ENCODE results near the gene LRRC47.
A peak's percentile ranks its signal among the peaks of the same experiment; 100 is the strongest.
"Not testable (repeated sequence)": the region's sequence is repeated elsewhere in the genome, so short reads cannot be mapped to it uniquely, and the experiment has no call there.

LRRC47 gene

DNA sequence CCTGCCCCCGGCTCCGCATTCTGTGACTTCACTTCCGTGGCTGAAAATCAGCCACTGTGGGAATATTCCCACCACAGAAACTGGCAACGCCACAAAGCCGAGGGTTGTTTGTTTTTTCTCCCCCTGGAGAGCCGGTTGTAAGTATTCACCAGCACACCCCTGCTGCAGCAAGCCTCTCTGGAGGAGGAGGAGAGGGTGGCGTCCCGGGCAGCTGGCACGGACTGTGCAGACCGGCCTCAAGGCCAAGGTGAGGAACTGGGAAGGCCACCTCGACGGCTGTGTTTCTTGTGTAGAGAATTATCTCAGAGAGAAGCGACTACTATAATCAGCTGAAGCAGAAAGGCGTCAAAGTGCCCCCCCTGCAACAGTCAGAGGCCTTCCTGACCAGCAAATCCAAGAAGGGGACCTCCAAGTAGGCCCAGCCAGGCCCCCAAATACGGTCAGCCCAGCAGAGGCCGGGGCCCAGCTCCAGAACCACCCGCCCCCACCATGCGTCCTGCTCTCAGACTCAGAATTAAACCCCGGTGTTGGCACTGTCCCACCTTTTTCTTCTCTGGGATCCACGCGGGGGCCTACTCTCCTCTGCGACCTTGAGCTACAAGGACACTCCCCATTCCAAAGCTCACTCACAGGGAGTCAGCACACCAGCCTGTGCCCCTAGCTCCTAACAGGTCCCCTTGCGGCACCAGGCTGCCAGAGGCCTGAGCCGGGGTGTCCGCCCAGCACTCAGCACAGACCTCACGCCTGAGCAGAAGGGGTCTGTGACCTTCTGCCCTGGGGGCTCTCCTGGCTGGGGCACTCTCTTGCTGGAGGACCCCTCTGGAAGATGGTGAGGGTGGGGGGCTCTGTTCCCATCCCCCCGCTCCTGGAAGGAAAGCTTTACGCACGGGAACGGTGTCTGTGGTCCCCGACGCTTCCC lies 24.9 kb downstream of the LRRC47 start:
- no peak for DNase-seq

DNA sequence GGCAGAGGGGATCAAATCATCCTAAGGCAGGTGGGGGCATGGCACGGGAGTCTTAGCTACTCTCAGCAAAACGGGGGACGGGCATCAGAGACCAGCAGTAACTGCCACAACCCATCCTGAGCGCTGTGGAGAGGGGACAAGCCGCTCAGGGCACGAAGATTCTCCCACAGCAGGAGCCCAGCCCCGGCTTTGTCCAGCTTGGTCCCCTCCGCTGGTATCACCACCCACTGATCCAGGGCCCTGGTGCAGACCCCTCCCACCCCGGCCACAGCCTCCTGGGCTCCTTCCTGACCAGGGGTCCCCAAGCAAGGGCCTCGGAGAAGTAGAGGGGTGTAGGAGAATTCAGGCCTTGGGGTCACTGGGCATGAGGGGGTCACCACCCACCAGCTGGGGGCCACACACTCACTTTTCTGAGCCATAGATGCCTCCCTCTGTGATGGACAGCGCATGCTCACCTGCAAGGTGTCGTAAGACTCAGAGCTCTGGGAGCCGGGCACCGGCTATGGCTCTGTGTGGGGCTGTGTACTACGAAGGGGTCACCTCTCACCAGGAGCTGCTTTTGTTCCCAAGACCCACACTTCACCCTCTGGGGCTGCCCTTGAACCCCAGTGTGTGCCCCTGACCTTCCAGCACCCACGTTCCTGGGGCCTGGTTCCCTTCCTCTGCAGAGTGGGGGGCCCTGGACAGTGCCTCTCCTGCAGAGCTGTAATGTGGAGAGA lies 26.1 kb downstream of the LRRC47 start:
- DNase-seq, result no peak

DNA sequence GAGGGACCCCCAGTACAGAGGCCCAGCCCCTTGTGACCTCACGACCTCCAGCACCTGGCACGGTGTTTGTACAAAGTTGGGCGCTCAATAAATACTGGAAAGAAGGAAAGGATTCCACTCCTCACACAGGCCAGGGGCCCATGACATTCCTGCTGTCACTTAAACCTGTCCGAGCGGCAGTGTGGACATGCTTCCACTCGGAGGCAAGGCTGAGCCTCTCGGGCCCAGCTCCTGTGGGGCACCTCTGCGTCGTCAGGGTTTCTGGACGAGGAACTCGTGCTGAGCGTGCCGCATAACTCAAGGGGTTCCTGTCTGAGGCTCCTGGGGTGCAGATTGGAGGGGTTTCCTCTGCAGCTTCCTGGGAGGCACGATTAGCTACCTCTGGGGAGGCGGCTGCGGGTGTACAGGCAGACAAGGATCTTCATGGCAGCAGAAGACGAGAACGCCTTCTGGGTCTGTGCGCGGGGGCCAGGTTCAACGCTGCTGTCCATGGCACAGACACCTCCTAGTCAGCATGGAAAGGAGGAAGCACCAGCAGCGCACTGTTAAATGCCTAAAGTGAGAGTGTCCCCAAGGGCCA lies 27.4 kb downstream of the LRRC47 start:
- no peak for DNase-seq

DNA sequence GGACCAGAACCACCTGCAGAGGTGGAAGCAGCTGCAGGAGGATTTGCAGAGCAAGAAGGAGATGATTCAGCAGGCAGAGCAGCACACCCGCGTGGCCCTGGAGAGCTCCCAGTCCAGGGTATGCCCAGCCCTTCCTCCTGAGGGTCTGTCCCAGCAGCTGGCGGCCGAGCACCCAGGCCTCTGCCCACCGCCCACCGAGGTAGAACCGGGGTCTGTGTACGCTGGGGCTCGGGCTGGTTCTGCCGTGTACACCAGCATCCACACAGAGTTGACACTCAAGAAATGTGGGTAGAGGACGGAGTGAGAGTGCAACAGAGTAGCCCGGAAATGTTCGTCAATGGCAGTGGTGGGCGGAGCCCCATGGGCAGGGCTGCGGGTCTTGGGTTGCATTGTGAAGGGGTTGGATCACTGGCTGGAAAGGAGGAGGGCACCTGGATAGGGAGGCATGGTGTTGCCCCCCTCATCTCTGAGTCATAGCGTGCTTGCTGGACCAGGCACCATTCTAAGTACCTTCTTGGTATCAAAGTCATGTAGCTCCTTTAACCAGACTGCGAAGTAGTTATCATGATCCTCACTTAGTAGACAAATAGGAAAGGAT lies 28.9 kb downstream of the LRRC47 start:
- no peak for DNase-seq

DNA sequence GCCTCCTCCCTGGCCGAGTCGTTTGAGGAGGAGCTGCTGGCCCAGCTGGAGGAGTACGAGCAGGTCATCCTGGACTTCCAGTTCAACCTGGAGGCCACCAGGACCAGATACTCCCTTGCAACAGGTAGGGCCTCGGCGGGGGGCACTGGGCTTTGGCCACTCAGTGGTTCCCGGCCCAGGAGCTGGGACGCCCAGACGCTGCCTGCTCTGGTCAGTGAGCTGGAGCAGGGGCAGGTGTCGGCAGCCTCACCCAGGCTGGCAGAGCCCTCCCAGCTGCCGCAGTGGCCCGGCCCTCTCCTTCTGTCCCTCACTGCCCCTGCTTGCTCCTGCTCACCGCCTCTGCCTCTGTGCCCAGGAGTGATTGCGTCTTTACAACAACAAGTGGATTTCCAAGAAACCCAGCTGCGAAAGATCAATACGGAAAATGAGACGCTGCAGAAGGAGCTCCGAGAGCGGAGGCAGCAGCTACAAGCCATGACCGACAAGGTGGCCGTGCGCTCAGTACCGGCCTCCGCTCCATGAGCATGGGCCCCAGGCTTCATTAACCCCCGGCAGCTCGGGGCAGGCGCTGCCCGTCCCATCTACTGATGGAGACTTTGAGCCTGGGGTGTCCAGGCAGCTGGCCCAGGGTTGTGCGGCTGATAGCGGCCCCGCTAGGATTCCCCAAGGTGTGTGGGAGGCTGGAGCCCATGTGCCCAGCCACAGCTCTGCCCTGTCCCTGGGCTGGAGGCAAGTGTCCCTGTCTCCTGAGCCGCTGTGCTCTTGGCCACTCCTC lies 32.8 kb downstream of the LRRC47 start:
- no peak for DNase-seq

DNA sequence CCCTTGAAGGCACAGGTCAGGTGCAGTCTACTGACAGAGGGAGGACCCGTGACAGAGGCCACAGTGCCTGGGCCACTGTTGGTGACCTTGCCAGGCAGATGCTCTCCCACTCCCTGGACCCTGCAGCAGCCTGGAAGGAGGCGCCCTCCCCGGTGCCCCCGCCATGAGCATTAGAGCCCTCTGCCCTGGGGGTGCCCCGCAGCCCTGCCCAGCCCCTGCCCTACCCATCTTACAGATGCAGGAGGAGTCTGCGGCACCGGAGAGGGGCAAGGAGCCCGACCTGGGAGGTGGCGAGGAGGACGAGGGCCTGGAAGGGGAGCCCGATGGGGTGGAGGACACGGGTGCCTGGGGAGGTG lies 33.4 kb downstream of the LRRC47 start:
- DNase-seq, result no peak

DNA sequence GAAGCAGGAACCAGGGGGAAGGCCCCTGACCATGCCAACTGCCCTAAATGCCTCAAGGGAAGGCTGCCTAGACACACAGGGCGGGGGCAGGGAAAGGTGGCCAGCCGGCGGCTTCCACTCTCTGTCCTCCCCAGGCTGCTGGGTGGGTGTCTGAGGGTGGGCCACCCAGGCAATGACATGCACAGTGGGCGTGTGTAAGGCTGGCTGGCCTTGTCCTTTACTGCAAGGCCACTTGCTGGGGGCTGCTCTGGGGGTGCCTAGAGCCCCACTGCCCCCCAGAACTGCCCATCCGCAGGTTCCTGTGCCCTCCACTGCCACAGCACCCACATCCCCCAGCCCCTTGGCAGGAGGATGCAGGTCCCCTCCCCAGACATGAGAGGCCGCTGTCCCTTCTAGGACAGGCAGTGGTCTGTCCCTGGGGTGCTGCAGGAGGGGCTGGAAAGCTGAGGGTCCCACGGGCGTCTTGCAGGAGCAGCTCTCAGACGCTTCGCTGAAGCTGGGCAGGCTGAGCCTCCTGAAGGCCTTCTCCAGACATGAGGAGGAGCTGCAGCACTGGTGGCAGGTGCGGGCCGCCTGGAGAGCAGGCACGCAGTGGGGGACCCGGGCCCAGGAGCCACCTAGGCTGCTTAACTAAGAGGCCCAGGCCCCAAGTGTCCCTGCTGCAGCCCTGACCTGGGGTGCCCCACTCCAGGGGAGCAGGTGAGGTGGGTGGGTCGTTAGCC lies 34.0 kb downstream of the LRRC47 start:
- no peak for DNase-seq

DNA sequence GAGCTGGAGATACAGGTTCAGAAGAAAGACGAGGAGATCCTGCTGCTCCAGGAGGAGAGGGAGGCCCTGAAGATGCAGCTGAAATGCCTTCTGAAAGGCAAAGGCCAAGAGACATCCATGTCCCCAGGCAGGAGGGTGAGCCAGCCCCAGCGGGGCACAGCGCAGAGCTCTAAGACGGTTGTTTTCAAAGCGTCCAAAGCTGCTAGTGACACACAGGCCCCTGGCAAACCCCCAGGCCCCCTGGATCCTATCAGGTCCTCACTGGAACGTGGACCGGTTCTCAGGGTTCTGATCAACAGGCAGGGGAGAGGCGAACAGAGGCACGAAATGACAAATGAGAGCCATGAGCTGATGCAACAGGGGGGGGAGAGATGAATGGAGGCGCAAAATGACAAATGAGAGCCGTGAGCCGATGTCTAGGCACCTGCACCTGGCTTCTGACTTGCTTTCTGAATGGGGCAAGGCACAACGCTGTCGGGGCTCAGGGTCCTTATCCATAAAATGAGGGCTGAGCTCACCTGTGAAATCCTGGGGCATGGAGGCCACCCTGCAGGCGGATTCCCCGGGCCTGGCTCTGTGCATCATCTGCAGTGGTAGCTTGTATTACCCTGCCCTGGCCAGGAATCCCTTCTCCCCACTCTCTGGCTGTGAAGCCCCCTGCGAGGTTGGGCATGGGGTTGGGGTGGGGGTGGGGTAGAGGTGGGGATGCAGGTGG lies 34.8 kb downstream of the LRRC47 start:
- no peak for DNase-seq

DNA sequence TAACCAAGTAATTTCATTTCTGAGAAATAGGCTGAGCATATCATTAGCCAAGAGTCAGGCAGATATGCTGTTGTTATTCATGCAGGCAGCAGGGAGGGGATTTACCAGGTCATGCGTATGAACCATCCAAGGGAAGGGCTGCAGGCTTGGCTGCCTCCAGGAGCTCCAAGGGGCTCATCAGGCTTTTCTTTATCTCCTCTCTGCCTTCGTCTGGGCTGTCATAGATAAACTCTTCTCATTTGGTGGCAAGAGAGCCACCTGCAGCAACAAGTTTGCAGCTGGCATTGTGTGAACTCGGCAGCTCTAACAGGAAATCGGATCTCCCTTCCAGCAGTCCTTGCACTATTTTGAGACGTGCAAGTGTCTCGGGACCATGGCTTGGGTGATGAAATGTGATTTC lies 36.5 kb downstream of the LRRC47 start:
- no peak for DNase-seq

DNA sequence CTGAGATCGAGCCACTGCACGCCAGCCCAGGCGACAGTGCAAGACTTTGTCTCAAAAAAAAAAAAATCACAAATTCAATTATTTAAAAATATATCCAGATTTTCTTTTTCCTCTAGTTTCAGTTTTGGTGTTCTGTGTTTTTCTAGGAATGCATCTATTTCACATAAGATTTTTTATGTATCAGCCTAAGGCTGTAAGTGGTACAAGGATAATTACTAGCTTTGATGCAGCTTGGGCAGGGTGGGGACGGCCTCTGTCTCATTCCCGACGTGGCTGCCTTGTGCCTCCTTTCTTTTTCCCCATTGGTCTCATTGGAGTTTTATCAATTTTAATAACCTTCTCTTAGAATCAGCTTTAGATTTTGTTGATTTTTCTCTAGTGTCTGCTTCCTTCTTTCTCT lies 37.1 kb downstream of the LRRC47 start:
- no peak for DNase-seq

DNA sequence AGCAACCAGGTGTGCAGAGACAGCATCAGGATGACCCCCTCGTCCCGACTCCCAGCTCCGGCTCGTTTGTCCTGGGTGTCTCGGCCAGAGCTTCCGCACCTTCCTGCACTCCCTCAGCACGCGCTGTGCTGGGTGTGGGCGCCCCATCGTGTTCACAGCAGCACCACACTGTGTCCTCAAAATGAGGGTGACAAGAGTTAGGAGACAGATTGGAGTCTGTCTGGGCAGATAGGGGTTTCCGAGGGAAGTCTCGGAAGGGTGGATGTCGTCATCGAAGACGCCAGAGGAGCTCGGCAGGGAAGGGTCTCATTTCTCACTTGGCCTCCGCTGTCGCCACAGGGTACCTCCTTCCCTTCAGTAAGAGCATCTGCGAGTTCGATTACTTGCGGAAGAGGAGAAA lies 39.9 kb downstream of the LRRC47 start:
- DNase-seq, result no peak

DNA sequence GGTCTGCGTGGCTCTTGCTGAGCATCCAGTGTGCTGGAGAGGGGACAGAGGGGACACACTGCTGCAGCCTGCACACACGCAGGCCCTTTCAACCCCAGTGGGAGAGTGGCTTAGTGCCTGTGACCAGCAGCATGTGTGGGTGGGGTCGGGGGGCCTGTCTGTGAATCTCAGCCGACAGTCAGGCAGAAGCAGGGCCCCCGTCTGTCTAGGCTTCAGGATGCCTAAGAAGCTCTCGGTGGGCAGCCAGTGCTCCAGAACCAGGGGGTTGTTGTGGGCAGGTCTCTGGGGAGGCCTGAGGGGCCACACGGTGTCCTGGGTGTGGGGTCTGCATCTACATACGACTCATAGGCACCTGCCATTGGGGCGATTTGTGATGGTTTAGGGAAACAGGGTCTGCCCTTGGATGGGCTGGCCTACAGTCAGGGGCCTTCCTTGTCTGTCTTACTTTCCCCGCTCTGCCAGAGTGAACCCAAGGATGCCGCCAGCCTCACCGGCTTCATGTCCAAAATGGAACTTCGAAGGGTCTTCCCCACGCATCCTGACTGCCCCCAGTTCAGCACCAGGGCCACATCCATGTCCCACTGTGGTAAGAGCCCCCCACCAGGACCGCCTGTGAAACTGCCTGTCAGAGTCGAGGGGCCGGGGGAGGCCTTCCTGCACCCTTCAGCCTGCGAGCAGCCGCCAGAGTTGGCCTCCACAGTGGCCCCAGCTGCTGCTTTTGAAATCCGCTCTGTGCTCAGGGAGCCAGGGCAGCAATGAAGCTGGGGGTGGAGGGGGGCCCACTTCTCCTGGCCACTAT lies 42.4 kb downstream of the LRRC47 start:
- DNase-seq, result no peak

DNA sequence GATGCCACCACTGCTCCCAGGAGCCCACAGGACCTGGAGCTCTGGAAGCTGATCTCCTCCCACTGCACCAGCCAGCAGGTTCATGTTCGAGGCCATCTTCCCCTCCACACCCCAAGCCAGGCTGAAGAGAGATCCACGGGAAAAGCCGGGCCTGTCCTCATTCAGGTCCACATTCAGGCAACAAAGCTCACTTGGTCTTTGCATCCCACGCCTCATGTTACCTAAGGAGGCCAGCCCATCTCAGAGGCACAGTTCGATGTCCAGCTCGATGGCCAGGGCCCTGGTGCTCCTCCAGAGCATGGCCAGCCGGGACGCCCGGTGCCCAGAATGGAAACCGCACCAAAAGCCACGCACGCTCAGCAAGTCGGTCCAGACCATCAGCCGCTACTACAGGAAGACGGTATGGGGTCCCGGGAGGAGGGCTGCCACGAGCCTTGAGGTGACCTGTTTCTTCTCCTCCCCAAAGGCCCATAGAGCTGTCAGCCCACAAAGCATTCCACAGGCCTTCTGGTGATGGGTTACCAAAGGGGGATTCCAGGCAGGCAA lies 43.8 kb downstream of the LRRC47 start, which contains the start of gene CCDC27:
Gene CCDC27 (plus strand): TSS at position 51 of the 546 bp plus-strand sequence. CDS start 32 bp downstream, at position 83.
- DNase-seq, result no peak

DNA sequence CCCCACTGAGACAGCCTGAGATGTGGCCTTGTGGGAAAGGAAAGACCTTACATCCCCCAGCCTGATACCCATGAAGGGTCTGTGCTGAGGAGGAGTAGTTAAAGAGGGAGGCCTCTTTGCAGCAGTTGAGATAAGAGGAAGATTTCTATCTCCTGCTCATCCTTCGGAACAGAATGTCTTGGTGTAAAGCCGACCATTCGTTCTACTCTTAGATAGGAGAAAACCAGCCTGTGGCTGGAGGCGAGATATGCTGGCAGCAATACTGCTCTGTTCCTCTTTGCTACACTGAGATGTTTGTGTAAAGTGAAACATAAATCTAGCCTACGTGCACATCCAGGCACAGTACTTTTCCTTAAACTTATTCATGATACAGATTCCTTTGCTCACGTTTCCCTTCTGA lies 45.6 kb downstream of the LRRC47 start:
- no peak for DNase-seq

DNA sequence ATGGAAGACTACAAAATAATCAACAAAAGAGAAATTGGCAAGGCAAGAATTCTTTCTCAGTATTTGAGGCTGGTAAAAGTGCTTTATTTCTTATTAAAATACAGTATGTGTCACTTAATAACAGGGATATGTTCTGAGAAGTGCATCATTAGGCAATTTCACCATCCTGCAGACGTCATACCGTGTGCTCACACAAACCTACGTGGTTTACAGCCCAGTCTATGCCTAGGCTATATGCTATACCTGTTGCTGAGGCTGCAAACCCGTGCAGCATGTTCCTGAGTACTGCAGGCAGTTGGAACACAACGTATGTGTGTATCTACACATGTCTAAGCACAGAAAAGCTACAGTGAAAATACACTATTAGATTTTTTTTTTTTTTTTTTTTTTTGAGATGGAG lies 46.8 kb downstream of the LRRC47 start:
- no peak for DNase-seq

DNA sequence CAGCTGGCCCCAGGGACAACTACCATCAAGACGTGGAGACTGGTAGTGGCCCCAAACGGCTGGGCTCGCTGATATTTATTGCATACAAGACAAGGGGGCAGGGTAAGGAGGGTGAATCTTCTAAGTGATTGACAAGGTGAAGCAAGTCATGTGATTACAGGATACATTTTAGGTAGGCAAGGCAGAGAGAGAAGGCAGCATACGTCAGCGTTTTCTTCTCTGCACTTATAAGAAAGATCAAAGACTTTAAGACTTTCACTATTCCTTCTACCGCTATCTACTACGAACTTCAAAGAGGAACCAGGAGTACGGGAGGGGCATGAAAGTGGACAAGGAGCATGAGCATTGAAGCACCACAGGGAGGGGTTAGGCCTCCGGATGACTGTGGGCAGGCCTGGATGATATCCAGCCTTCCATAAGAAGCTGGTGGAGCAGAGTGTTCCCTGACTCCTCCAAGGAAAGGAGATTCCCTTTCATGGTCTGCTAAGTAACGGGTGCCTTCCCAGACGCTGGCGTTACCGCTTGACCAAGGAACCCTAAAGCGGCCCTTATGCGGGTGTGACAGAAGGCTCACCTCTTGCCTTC lies 47.9 kb downstream of the LRRC47 start:
- not testable (repeated sequence) for DNase-seq

DNA sequence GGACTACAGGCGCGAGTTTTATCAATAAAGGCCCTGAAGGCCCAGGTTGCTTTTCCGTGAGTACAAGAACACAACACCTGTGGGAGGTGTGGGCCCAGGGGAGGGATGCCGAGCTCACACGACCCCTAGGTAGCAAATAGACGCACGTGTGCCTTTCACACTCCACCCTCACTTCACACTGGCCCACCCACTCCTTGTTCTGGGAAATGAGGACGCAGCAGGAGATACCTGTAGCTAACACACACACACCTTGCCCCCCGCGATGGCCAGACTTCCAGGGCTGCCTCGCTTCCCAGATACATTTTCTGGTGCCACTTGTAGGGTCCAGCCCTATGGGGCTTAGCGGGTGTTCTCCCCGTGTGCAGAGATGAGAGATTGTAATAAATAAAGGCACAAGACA lies 48.4 kb downstream of the LRRC47 start:
- no peak for DNase-seq

DNA sequence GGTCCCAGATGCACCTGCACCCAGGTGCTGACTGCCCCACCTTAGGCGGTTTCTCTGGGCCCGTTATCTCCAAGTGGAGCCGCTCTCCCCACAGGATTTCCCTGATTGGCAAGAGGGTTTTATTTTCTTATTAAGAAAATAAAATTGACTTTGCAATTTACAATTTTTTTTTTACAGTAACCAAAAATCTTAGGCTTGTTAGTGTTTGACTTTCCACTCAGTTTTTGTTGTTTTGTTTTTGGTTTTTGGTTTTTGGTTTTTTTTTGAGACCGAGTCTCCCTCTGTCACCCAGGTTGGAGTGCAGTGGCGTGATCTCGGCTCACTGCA lies 48.8 kb downstream of the LRRC47 start:
- no peak for DNase-seq

DNA sequence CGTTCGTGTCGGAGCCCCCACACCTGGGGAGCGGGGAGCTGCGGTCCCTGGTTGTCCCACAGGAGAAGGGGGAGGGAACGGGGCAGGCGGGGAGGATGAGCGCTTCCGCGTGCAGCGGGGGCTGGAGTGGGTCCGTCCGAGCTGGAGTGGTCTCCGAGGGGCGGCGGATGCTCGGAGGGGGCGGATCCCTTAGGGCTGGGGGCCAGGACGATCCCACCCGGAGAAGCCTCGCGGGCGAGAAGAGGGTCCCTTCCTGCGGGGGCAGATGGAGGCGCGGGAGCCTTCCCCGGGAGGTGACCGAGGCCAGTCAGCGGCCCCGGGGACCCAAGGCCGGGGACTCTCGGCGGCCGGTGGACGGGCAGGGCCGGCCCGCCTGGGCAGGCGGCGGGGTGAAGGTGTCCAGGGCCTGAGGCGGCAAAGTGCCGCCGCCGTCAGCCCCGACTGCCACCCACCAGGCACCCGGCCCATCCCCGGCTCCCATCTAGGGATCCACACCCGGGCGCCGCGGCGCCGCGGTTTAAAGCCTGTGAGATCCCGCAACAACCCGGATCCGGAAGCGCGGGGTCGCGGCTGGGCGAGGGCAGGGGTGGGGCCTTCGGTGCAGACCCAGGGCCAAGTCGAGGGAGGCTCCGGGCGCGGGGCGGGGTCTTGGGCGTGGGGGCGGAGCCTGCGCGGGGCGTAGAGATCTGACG lies 49.3 kb downstream of the LRRC47 start:
- peak; percentile 53 for DNase-seq

Data from NCI-H446 treated with DMSO at 0.1 percent for 48 hours (cell line).